GM12878 (cell line): ENCODE measurements around the gene CEP131. TPM values are rescaled to one million over a fixed set of nuclear protein-coding genes. Genes with fewer than 3 reads are reported as not detected.

Source experiments
- ATAC-seq: fragments of 200-7000 bp; cut with Tn5 transposase; 3 replicates; pipeline ENCODE4 v1.9.1; 2020; ENCODE audit warnings: mild to moderate bottlenecking, moderate library complexity
- BruUV-seq: library from RNA; stranded (reverse); fragments of 400-500 nt; replicated peaks from 2 replicates; lab custom pipeline; 2021; lab: Mats Ljungman, UMichigan
- CTCF ChIA-PET: fragments of 300-600 bp; sonication (Branson Sonifier 250); formaldehyde crosslinking; extraction: SDS; loops from one replicate; lab custom pipeline; 2021; ENCODE audit warnings: inconsistent platforms; lab: Yijun Ruan, JAX
- POLR2A ChIA-PET: fragments of 350-600 bp; formaldehyde crosslinking; extraction: SDS; loops from one replicate; lab custom pipeline; 2021; ENCODE audit warnings: inconsistent platforms; lab: Charles Lee
- RAD21 ChIA-PET: fragments of 300-600 bp; sonication (Branson Sonifier 250); formaldehyde crosslinking; loops from one replicate; lab custom pipeline; 2023; ENCODE audit warnings: antibody characterized with exemption; ENCODE audit not compliant: unreplicated experiment; lab: Charles Lee
- SMC1A ChIA-PET: fragments of 300-600 bp; sonication (Branson Sonifier 250); formaldehyde crosslinking; loops from one replicate; lab custom pipeline; 2023; ENCODE audit not compliant: unreplicated experiment, uncharacterized antibody; lab: Charles Lee
- DNase-seq: peaks from one replicate; pipeline ENCODE4 v3.0.0-alpha.2; 2011; ENCODE audit warnings: low read depth, low spot score
- FAIRE-seq: peaks from 3 replicates; lab custom pipeline; 2011; peaks lifted over from hg19 to GRCh38; lab: Jason Lieb, UNC
- H2AFZ ChIP-seq: 2 replicates; pipeline ENCODE4 v1.6.0; 2011; ENCODE audit warnings: low read depth, low read length, control low read depth; ENCODE audit not compliant: control insufficient read depth
- H3K27ac ChIP-seq: 2 replicates; pipeline ENCODE4 v1.5.1; 2011; ENCODE audit warnings: control low read depth; ENCODE audit not compliant: control insufficient read depth, insufficient read depth
- H3K27me3 ChIP-seq, 2 experiments: replicated peaks in 1 of 2; 2 replicates each; pipeline versions ENCODE4 v1.6.0 to v1.6.1; 2011; ENCODE audit warnings: low read length in 1 of 2; ENCODE audit not compliant: control insufficient read depth in 2 of 2, insufficient read depth in 2 of 2
- H3K36me3 ChIP-seq, 2 experiments: 2 replicates each; pipeline ENCODE4 v1.5.1; 2011; ENCODE audit warnings: low read length in 1 of 2; ENCODE audit not compliant: control insufficient read depth in 2 of 2, insufficient read depth in 2 of 2
- H3K4me1 ChIP-seq: 2 replicates; pipeline ENCODE4 v1.6.1; 2011; ENCODE audit warnings: mild to moderate bottlenecking, low read length, moderate library complexity, mixed read lengths; ENCODE audit not compliant: control insufficient read depth, insufficient read depth
- H3K4me2 ChIP-seq: 2 replicates; pipeline ENCODE4 v1.6.0; 2011; ENCODE audit warnings: control low read depth; ENCODE audit not compliant: control insufficient read depth, insufficient read depth
- H3K4me3 ChIP-seq: fragments of 200-600 bp; sonication (generic); 2 replicates; pipeline ENCODE4 v1.5.1; 2016
- H3K79me2 ChIP-seq: 2 replicates; pipeline ENCODE4 v1.6.0; 2011; ENCODE audit warnings: low read length; ENCODE audit not compliant: control insufficient read depth, insufficient read depth
- H3K9ac ChIP-seq: 2 replicates; pipeline ENCODE4 v1.8.0; 2011; ENCODE audit warnings: low read length, control low read depth, mixed read lengths; ENCODE audit not compliant: control insufficient read depth, insufficient read depth
- H3K9me3 ChIP-seq: replicated peaks from 3 replicates; pipeline ENCODE4 v1.5.1; 2011; ENCODE audit warnings: mild to moderate bottlenecking, low read length; ENCODE audit not compliant: control insufficient read depth, insufficient read depth
- H4K20me1 ChIP-seq: 2 replicates; pipeline ENCODE4 v1.6.0; 2011; ENCODE audit not compliant: control insufficient read depth, insufficient read depth
- ATF3 ChIP-seq: IDR thresholded peaks from 2 replicates; pipeline ENCODE4 v1.6.1; 2011; ENCODE audit warnings: low read depth, mild to moderate bottlenecking, low read length, moderate library complexity, borderline replicate concordance; ENCODE audit errors: extremely low read depth
- BHLHE40 ChIP-seq, 2 experiments: fragments of 450-650 bp in 1 of 2; IDR thresholded peaks; 2 replicates each; pipeline ENCODE4 v1.6.1; 2011 to 2017; ENCODE audit warnings: low read depth in 2 of 2, borderline replicate concordance in 1 of 2, improper control_type of control experiment in 1 of 2, low read length in 1 of 2, mild to moderate bottlenecking in 1 of 2
- CREB1 ChIP-seq: IDR thresholded peaks from 2 replicates; pipeline ENCODE4 v1.6.1; 2012; ENCODE audit warnings: low read depth, mild to moderate bottlenecking, inconsistent platforms
- FOS ChIP-seq: IDR thresholded peaks from 3 replicates; pipeline ENCODE4 v1.6.1; 2011; ENCODE audit warnings: borderline replicate concordance; ENCODE audit not compliant: insufficient read length; ENCODE audit errors: extremely low read depth
- FOXK2 ChIP-seq: fragments of 450-650 bp; IDR thresholded peaks from 2 replicates; pipeline ENCODE4 v1.6.1; 2017; ENCODE audit warnings: mild to moderate bottlenecking, moderate library complexity
- HCFC1 ChIP-seq: fragments of 150-350 bp; IDR thresholded peaks from 2 replicates; pipeline ENCODE4 v1.6.1; 2014; ENCODE audit warnings: low read length
- POU2F2 ChIP-seq: IDR thresholded peaks from 3 replicates; pipeline ENCODE4 v1.6.1; 2011; ENCODE audit warnings: low read depth, mild to moderate bottlenecking, low read length, borderline replicate concordance
- SMC3 ChIP-seq: IDR thresholded peaks from 2 replicates; pipeline ENCODE4 v1.6.1; 2011; ENCODE audit warnings: low read length, improper control_type of control experiment, borderline replicate concordance
- YBX1 ChIP-seq: fragments of 450-650 bp; IDR thresholded peaks from 2 replicates; pipeline ENCODE4 v1.6.1; 2016; ENCODE audit warnings: antibody characterized with exemption
- ZNF592 ChIP-seq: fragments of 450-650 bp; IDR thresholded peaks from 2 replicates; pipeline ENCODE4 v1.6.1; 2017; ENCODE audit warnings: mild to moderate bottlenecking, moderate library complexity
- WGBS: methylation state at CpG from one replicate; pipeline ENCODE4 v1.1.6; 2016; ENCODE audit warnings: low lambda C conversion rate; ENCODE audit not compliant: insufficient replicate concordance, insufficient coverage; ENCODE audit errors: missing lambda C conversion rate; 5-methylcytosine and 5-hydroxymethylcytosine counted together
- in situ Hi-C: fragments of 300-500 bp; cut with MboI; formaldehyde crosslinking; loops from 9 replicates; pipeline ENCODE4 v1.14.3; 2018; ENCODE audit warnings: mixed read lengths
- intact Hi-C: fragments of 100-400 bp; cut with micrococcal nuclease; formaldehyde crosslinking; loops from one replicate; pipeline ENCODE4 v1.14.2; 2022; ENCODE audit not compliant: unreplicated experiment
- polyA plus RNA-seq, 11 experiments: library from polyadenylated mRNA; depleted of rRNA in 4 of 11; unstranded in 6 of 11; stranded (reverse) in 5 of 11; fragments of >200 nt; fragmentation: Nextera tagmentation in 4 of 11; fragmentation: Illumina TruSeq in 1 of 11; extraction: Ambion mirVana in 4 of 11; extraction: Trizol in 1 of 11; gene quantifications; 1 replicate in 1 of 11; 2 replicates in 10 of 11; pipeline versions ENCODE4 v1.2.1 to v1.2.3, GENCODE V29; 2011 to 2016; ENCODE audit warnings: inconsistent platforms in 2 of 11, missing spikeins in 2 of 11, low read depth in 1 of 11
- total RNA-seq, 4 experiments: library from RNA; depleted of rRNA in 3 of 4; stranded (reverse); fragments of >200 nt in 3 of 4; fragmentation: Illumina TruSeq in 1 of 4; extraction: Trizol in 1 of 4; gene quantifications; 2 replicates each; pipeline versions ENCODE4 v1.2.1 to v1.2.3, GENCODE V29; 2013 to 2021

The CEP131 gene
- total and polyA plus RNA-seq, 10 of the 15 experiments (the other 5 are each of a cell fraction or from before 2014, with no cell fraction given): 0.05 to 17.3 (median 6.7) TPM

DNA sequence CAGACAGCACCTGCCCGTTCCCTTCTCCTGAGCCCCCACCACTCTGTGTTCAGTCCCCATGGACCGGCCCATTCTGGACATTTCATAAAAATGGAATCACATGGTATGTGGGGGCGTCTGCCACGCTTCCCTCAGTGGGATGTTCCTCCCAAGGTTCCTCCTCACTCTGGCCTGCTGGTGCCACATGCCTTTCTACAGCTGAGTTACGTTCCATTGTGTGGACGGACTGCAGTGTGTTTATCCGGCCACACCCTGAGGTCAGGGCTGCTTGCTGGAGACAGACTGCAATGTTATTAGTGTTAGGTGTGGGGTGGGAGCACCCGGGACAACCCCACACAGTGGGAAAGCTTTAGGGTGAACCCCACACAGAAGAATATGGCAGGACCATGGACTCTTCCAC lies 50.8 kb downstream of the CEP131 start:
- in situ Hi-C loops: no loop called here

GRCh38 chr17:81170727-81171494 lies 51.9 kb downstream of the CEP131 start:
- no peak for FAIRE-seq
- DNase-seq: no peak
- Histone ChIP-seq H3K4me2 (no peak overlapping the region), H3K36me3 (no peaks in the 10 kb centered on the region), H3K4me3 (no peak overlapping the region), H3K79me2 (no peaks in the 10 kb centered on the region), H3K9ac (no peak overlapping the region), H3K27me3 (no peaks in the 10 kb centered on the region; a peak in 2 of 4 replicates), H3K4me1 (no peaks in the 10 kb centered on the region), H3K9me3 (no peaks in the 10 kb centered on the region; the same call in 2 of the 3 replicates), H4K20me1 (no peaks in the 10 kb centered on the region), H2AFZ (no peak overlapping the region), H3K27ac (no peak overlapping the region)
- CTCF ChIA-PET: no interaction called here
- no peak for ATAC-seq
- 32% methylated on average over 15 of the region's 15 CpGs for WGBS
- POLR2A ChIA-PET: no interaction called here
- TF ChIP-seq ZNF592: no peak
- no peak for TF ChIP-seq FOS
- intact Hi-C loops (no loop called here), in situ Hi-C loops (no loop called here)
- SMC1A ChIA-PET: no interaction called here
- no TSS peak for BruUV-seq
- RAD21 ChIA-PET: no interaction called here

More for the DNA sequence above, 50.8 kb downstream of the CEP131 start:
- Histone ChIP-seq H3K36me3 (no peaks in the 10 kb centered on the region), H3K4me2 (no peak overlapping the region), H3K4me3 (no peak overlapping the region), H4K20me1 (no peaks in the 10 kb centered on the region), H2AFZ (no peak overlapping the region), H3K27ac (no peak overlapping the region), H3K9ac (no peak overlapping the region), H3K9me3 (no peaks in the 10 kb centered on the region; the same call in 2 of the 3 replicates), H3K27me3 (no peaks in the 10 kb centered on the region; a peak in 2 of 4 replicates), H3K79me2 (no peaks in the 10 kb centered on the region), H3K4me1 (no peaks in the 10 kb centered on the region)
- ChIA-PET POLR2A (no interaction called here), CTCF (no interaction called here), RAD21 (no interaction called here), SMC1A (no interaction called here)
- FAIRE-seq: no peak
- TF ChIP-seq YBX1 (no peak), FOXK2 (no peak), BHLHE40 (IDR thresholded peaks at IDR 0.05; ENCODE audit: borderline replicate concordance in 1 of 2, low read depth in 2 of 2, low read length in 1 of 2) (no peak), SMC3 (no peak), CREB1 (no peak), HCFC1 (no peak), POU2F2 (no peak), ATF3 (no peak)
- no peak for DNase-seq
- intact Hi-C loops: no loop called here
- 36% methylated on average over 8 of the region's 8 CpGs for WGBS
- BruUV-seq: no TSS peak
- no peak for ATAC-seq
